HEK293 (cell line): ENCODE measurements around the gene TBPL1.

Experiments
- REST ChIP-seq: fragments of 450-650 bp; formaldehyde crosslinking; IDR thresholded peaks from 2 replicates; pipeline ENCODE4 v1.5.1; 2016; ENCODE audit warnings: missing biosample characterization, missing genetic modification characterization
- ZBTB1 ChIP-seq: fragments of 450-650 bp; formaldehyde crosslinking; IDR thresholded peaks from 2 replicates; pipeline ENCODE4 v1.5.1; 2016; ENCODE audit warnings: missing biosample characterization, missing genetic modification characterization
- ZNF175 ChIP-seq: fragments of 450-650 bp; formaldehyde crosslinking; IDR thresholded peaks from 2 replicates; pipeline ENCODE4 v1.5.1; 2016; ENCODE audit warnings: missing biosample characterization, missing genetic modification characterization
- TF ChIP-seq, protein P1 (sequence below): fragments of 450-650 bp; formaldehyde crosslinking; IDR thresholded peaks from 2 replicates; pipeline ENCODE4 v1.5.1; 2016; ENCODE audit warnings: missing biosample characterization, missing genetic modification characterization
- TF ChIP-seq, protein P2 (sequence below): fragments of 450-650 bp; formaldehyde crosslinking; IDR thresholded peaks from 2 replicates; pipeline ENCODE4 v1.5.0; 2017; ENCODE audit warnings: missing biosample characterization, missing genetic modification characterization, borderline replicate concordance

DNA sequence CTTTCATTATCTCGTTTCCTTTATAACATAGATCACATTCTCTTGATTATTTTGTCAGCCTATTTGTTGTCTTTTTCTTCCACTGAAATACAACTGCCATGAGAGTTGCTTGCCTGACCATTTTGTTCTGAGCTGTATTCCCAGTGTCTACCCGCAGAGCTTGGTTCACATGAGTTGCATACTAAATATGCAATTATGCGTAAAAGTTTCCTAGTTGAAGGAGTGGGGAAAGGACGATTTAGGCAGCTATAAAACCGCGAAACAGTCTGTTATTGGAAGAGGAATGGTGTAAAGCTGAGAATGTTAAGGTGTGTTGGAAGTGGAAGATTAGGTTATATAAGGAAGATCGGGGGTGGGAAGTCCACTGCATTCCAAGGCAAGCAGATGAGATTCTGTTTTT, 8.8 kb downstream of the TBPL1 start:
- no peak for TF ChIP-seq ZBTB1 (tag by site-specific recombination)
- TF ChIP-seq, protein P1, sequence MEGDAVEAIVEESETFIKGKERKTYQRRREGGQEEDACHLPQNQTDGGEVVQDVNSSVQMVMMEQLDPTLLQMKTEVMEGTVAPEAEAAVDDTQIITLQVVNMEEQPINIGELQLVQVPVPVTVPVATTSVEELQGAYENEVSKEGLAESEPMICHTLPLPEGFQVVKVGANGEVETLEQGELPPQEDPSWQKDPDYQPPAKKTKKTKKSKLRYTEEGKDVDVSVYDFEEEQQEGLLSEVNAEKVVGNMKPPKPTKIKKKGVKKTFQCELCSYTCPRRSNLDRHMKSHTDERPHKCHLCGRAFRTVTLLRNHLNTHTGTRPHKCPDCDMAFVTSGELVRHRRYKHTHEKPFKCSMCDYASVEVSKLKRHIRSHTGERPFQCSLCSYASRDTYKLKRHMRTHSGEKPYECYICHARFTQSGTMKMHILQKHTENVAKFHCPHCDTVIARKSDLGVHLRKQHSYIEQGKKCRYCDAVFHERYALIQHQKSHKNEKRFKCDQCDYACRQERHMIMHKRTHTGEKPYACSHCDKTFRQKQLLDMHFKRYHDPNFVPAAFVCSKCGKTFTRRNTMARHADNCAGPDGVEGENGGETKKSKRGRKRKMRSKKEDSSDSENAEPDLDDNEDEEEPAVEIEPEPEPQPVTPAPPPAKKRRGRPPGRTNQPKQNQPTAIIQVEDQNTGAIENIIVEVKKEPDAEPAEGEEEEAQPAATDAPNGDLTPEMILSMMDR (tag by site-specific recombination) = no peak
- no peak for TF ChIP-seq ZNF175
- no peak for TF ChIP-seq REST (tag by site-specific recombination)
- TF ChIP-seq, protein P2, sequence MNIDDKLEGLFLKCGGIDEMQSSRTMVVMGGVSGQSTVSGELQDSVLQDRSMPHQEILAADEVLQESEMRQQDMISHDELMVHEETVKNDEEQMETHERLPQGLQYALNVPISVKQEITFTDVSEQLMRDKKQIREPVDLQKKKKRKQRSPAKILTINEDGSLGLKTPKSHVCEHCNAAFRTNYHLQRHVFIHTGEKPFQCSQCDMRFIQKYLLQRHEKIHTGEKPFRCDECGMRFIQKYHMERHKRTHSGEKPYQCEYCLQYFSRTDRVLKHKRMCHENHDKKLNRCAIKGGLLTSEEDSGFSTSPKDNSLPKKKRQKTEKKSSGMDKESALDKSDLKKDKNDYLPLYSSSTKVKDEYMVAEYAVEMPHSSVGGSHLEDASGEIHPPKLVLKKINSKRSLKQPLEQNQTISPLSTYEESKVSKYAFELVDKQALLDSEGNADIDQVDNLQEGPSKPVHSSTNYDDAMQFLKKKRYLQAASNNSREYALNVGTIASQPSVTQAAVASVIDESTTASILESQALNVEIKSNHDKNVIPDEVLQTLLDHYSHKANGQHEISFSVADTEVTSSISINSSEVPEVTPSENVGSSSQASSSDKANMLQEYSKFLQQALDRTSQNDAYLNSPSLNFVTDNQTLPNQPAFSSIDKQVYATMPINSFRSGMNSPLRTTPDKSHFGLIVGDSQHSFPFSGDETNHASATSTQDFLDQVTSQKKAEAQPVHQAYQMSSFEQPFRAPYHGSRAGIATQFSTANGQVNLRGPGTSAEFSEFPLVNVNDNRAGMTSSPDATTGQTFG (tag by site-specific recombination) = no peak
